ENCODE measurements around the gene ROMO1.

DNA sequence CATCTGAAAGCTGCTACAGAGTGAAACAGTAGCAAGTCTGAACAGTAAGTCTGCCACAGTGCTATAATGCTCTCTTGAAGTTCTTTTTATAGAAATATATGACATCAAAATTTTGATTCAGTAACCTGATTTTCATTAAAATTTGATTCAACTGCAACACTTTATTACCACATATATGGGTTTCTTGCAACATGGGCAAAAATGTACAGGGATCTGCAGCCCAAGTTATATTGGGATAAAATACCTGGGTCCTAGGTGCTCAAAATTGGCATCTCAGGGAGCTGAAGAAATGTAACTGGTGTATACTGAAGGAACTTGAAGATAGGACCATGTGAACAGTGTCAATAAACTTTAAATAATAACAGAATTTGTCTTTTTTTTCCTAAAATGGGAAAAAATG, 10.8 kb downstream of the ROMO1 start:
- TF ChIP-seq BCL11A (IDR thresholded peaks at IDR 0.05; ENCODE audit: low read depth, low read length) (no peak), ZNF24 (IDR thresholded peaks at IDR 0.05) (no peak), TAF1 (IDR thresholded peaks at IDR 0.05; ENCODE audit: borderline replicate concordance, low read depth, low read length) (no peak), CTCF (IDR thresholded peaks at IDR 0.05 in 2 of 3, conservative IDR thresholded peaks at IDR 0.05 in 1 of 3; ENCODE audit: control insufficient read depth in 2 of 3, extremely low read depth in 1 of 3, insufficient read depth in 1 of 3, low read depth in 3 of 3, low read length in 3 of 3) (no peak), POLR2AphosphoS5 (IDR thresholded peaks at IDR 0.05; ENCODE audit: low read length) (no peak), ESRRA (IDR thresholded peaks at IDR 0.05; ENCODE audit: low read length) (no peak), SMAD5 (IDR thresholded peaks at IDR 0.05; ENCODE audit: low read depth) (no peak), GABPA (IDR thresholded peaks at IDR 0.05; ENCODE audit: low read depth) (no peak), SUZ12 (IDR thresholded peaks at IDR 0.05; ENCODE audit: unreplicated experiment) (no peak)
- TF ChIP-seq, protein P1, sequence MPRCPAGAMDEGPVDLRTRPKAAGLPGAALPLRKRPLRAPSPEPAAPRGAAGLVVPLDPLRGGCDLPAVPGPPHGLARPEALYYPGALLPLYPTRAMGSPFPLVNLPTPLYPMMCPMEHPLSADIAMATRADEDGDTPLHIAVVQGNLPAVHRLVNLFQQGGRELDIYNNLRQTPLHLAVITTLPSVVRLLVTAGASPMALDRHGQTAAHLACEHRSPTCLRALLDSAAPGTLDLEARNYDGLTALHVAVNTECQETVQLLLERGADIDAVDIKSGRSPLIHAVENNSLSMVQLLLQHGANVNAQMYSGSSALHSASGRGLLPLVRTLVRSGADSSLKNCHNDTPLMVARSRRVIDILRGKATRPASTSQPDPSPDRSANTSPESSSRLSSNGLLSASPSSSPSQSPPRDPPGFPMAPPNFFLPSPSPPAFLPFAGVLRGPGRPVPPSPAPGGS (IDR thresholded peaks at IDR 0.05; ENCODE audit: borderline replicate concordance, insufficient read depth, low read depth, low read length, poor library complexity, severe bottlenecking): no peak

All from GM12878 (cell line).